T-cell (primary cell): ENCODE results near the gene KIF17. TPM values are rescaled to one million over a fixed set of nuclear protein-coding genes. Genes with fewer than 3 reads are reported as not detected.
A peak's percentile ranks its signal among the peaks of the same experiment; 100 is the strongest.
"Not testable (repeated sequence)": the region's sequence is repeated elsewhere in the genome, so short reads cannot be mapped to it uniquely, and the experiment has no call there.

Experiments used
- ATAC-seq, 4 experiments: fragments of 200-7000 bp in 3 of 4; fragments of 150-1000 bp in 1 of 4; cut with Tn5 transposase; replicated peaks in 1 of 4; 1 replicate in 3 of 4; 2 replicates in 1 of 4; pipeline ENCODE4 v1.10.0; 2021; ENCODE audit warnings: moderate library complexity in 3 of 4, mild to moderate bottlenecking in 2 of 4, moderate number of reproducible peaks in 1 of 4
- CTCF ChIA-PET, 2 donors: fragments of 300-600 bp; sonication (Branson Sonifier 250); formaldehyde crosslinking; loops; one replicate each; lab custom pipeline; 2022; ENCODE audit warnings: antibody characterized with exemption in 2 of 2; lab: Charles Lee
- POLR2A ChIA-PET, 2 donors: fragments of 300-600 bp; sonication (Branson Sonifier 250); formaldehyde crosslinking; loops; one replicate each; lab custom pipeline; 2022; ENCODE audit warnings: antibody characterized with exemption in 2 of 2; lab: Charles Lee
- DNase-seq, 35 experiments: peaks; one replicate each; pipeline versions ENCODE4 v3.0.0 to v3.0.0-alpha.2; 2013 to 2023
- H3K27ac ChIP-seq: one replicate; pipeline ENCODE4 v1.5.1; 2013; ENCODE audit warnings: low read length
- H3K27me3 ChIP-seq, 2 experiments: replicated peaks in 1 of 2; 1 replicate in 1 of 2; 2 replicates in 1 of 2; pipeline versions ENCODE4 v1.6.1 to v1.7.0; 2013; ENCODE audit warnings: low read length in 1 of 2, mixed read lengths in 1 of 2; ENCODE audit not compliant: control insufficient read depth in 2 of 2, insufficient read depth in 2 of 2; ENCODE audit errors: extremely low read depth in 1 of 2
- H3K36me3 ChIP-seq, 2 donors: 1 replicate in 1 of 2; 2 replicates in 1 of 2; pipeline versions ENCODE4 v1.6.1 to v1.7.0; 2013; ENCODE audit warnings: low read length in 1 of 2; ENCODE audit not compliant: control insufficient read depth in 2 of 2, insufficient read depth in 1 of 2; ENCODE audit errors: extremely low read depth in 1 of 2
- H3K4me1 ChIP-seq, 2 experiments: 1 replicate in 1 of 2; 2 replicates in 1 of 2; pipeline versions ENCODE4 v1.6.1 to v1.7.0; 2013; ENCODE audit warnings: low read length in 2 of 2, mixed read lengths in 1 of 2; ENCODE audit not compliant: insufficient read depth in 2 of 2, control insufficient read depth in 1 of 2; ENCODE audit errors: extremely low read depth in 1 of 2
- H3K4me3 ChIP-seq, 2 donors: 1 replicate in 1 of 2; 2 replicates in 1 of 2; pipeline versions ENCODE4 v1.5.1 to v1.7.0; 2013; ENCODE audit warnings: mild to moderate bottlenecking in 2 of 2, low read length in 1 of 2, moderate library complexity in 1 of 2; ENCODE audit not compliant: control insufficient read depth in 1 of 2; ENCODE audit errors: extremely low read depth in 1 of 2
- H3K9me3 ChIP-seq: 2 replicates; pipeline ENCODE4 v1.7.0; 2013
- H3K27ac Mint-ChIP-seq, 2 donors: one replicate each; pipeline ENCODE4 v1.8.0; 2020 to 2021; ENCODE audit warnings: mild to moderate bottlenecking in 2 of 2, mixed read lengths in 2 of 2
- H3K27me3 Mint-ChIP-seq, 2 donors: one replicate each; pipeline ENCODE4 v1.8.0; 2021 to 2022; ENCODE audit warnings: mixed read lengths in 2 of 2
- H3K36me3 Mint-ChIP-seq: one replicate; pipeline ENCODE4 v1.8.0; 2021; ENCODE audit warnings: mixed read lengths
- H3K4me1 Mint-ChIP-seq, 3 donors: one replicate each; pipeline ENCODE4 v1.8.0; 2020 to 2022; ENCODE audit warnings: mixed read lengths in 3 of 3, mild to moderate bottlenecking in 1 of 3
- H3K4me3 Mint-ChIP-seq, 3 donors: one replicate each; pipeline ENCODE4 v1.8.0; 2020 to 2022; ENCODE audit warnings: mild to moderate bottlenecking in 3 of 3, mixed read lengths in 3 of 3, moderate library complexity in 3 of 3
- H3K9me3 Mint-ChIP-seq, 3 donors: one replicate each; pipeline ENCODE4 v1.8.0; 2020 to 2022; ENCODE audit warnings: mixed read lengths in 3 of 3
- WGBS: methylation state at CpG from one replicate; pipeline ENCODE4 v1.1.5; 2013; ENCODE audit warnings: missing lambda C conversion rate; ENCODE audit not compliant: insufficient coverage; 5-methylcytosine and 5-hydroxymethylcytosine counted together
- total RNA-seq, 35 experiments: library from RNA in 6 of 35; stranded (reverse) in 6 of 35; fragments of 120-200 nt in 1 of 35; gene quantifications; one replicate each; pipeline versions ENCODE4 v1.2.1 to v1.2.4 and lab custom pipeline; 2013 to 2026

KIF17 gene
- total RNA-seq, 5 donors from 2014 or later (not counting 1 experiment from before 2014, with no cell fraction given), result not detected

DNA sequence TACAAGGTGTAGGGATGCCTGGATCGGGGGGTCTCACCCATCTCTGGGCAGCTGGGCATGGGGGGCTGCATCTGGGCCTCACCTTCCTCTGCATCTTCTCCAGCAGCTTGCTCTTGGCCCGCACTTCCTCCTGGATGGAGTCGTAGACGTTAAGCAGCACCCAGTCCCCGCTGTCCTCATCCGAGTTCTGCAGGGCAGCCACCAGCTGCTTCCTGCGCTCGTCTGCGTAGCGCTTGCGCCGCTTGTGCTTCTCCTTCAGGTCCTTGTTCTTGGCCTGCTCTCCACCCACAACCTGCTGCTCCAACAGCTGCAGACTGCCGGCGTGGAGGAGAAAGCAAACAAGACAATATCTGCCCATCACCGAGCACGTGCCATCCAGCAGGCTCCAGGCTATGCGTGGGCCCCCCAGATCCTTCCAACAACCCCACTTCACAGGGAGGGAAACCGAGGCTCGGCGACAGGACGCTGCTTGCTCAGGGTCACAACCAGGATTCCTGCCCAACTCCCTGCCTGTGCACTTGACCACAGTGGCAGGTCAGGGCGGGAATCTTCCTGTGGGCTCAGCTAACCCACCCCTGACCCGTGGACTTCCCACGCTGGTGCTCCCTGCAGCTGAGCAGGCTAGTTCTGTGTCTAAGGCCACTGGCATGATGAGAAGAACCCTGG, 35.1 kb downstream of the KIF17 start:
- CTCF ChIA-PET, result interaction anchor here in 1 of 2 donors (0.5 kb wide), 1 partner anchor 724 kb away, joined by 3 read pairs; no protein-coding TSS in a partner anchor

GRCh38 chr1:20681999-20682398, 35.8 kb downstream of the KIF17 start:
- ChIA-PET POLR2A (no interaction called here), CTCF (interaction anchor here in 1 of 2 donors (0.5 kb wide), 2 partner anchors 11 to 725 kb away, joined by 3 to 9 read pairs; no protein-coding TSS in a partner anchor)
- Mint-ChIP-seq H3K4me1 (peaks cover 6 to 9% (median 8%) of the 10 kb centered on the region in 3 donors), H3K9me3 (peaks cover 0 to 4% (median 0%) of the 10 kb centered on the region in 3 donors), H3K4me3 (no peak overlapping the region), H3K36me3 (no peaks in the 10 kb centered on the region), H3K27ac (no peak overlapping the region), H3K27me3 (peaks cover 6 to 21% of the 10 kb centered on the region in 2 donors)
- Histone ChIP-seq H3K4me3 (no peak overlapping the region), H3K27ac (no peak overlapping the region), H3K9me3 (no peaks in the 10 kb centered on the region), H3K36me3 (no peaks in the 10 kb centered on the region), H3K27me3 (peaks cover 0 to 19% of the 10 kb centered on the region in 2 experiments), H3K4me1 (peaks cover 0 to 5% of the 10 kb centered on the region in 2 experiments)
- no peak for ATAC-seq
- no peak for DNase-seq
- 91% methylated on average over 8 of the region's 9 CpGs for WGBS

More for the DNA sequence above, 35.1 kb downstream of the KIF17 start:
- Mint-ChIP-seq H3K9me3 (peaks cover 0 to 3% (median 0%) of the 10 kb centered on the region in 3 donors), H3K4me1 (peaks cover 6 to 8% (median 7%) of the 10 kb centered on the region in 3 donors), H3K27ac (no peak overlapping the region), H3K4me3 (no peak overlapping the region), H3K27me3 (peaks cover 6 to 18% of the 10 kb centered on the region in 2 donors), H3K36me3 (no peaks in the 10 kb centered on the region)
- H3K27me3 ChIP-seq, result peaks cover 0 to 24% of the 10 kb centered on the region in 2 experiments
- POLR2A ChIA-PET, result no interaction called here
- H3K27ac ChIP-seq, result no peak overlapping the region
- no peaks in the 10 kb centered on the region for H3K36me3 ChIP-seq
- no peak overlapping the region for H3K4me3 ChIP-seq
- WGBS, result 35% methylated on average over 24 of the region's 24 CpGs
- DNase-seq, result peak in 1 of 35 experiments; percentile 8
- no peak for ATAC-seq
- peaks cover 0 to 5% of the 10 kb centered on the region in 2 experiments for H3K4me1 ChIP-seq
- no peaks in the 10 kb centered on the region for H3K9me3 ChIP-seq

GRCh38 chr1:20680269-20680668, 37.5 kb downstream of the KIF17 start:
- H3K27ac ChIP-seq, result no peak overlapping the region
- H3K9me3 ChIP-seq, result no peaks in the 10 kb centered on the region
- H3K9me3 Mint-ChIP-seq, result peaks cover 0 to 4% (median 0%) of the 10 kb centered on the region in 3 donors
- H3K4me1 Mint-ChIP-seq, result peaks cover 6 to 9% (median 8%) of the 10 kb centered on the region in 3 donors
- H3K27me3 Mint-ChIP-seq, result peaks cover 12 to 23% of the 10 kb centered on the region in 2 donors
- no peak overlapping the region for H3K27ac Mint-ChIP-seq
- peaks cover 0 to 23% of the 10 kb centered on the region in 2 experiments for H3K27me3 ChIP-seq
- H3K4me1 ChIP-seq, result peaks cover 0 to 5% of the 10 kb centered on the region in 2 experiments
- ChIA-PET CTCF (no interaction called here), POLR2A (no interaction called here)
- DNase-seq (no peak), ATAC-seq (no peak)
- H3K36me3 ChIP-seq, result no peaks in the 10 kb centered on the region
- H3K4me3 Mint-ChIP-seq, result no peak overlapping the region
- H3K36me3 Mint-ChIP-seq, result no peaks in the 10 kb centered on the region
- no peak overlapping the region for H3K4me3 ChIP-seq
- no CpG with 5 or more reads among the region's 5 CpGs for WGBS

GRCh38 chr1:20678599-20678998, 39.2 kb downstream of the KIF17 start:
- Mint-ChIP-seq H3K4me3 (peak overlapping the region in 2 of 3 donors; percentile 8 to 62), H3K9me3 (peaks cover 0 to 4% (median 0%) of the 10 kb centered on the region in 3 donors), H3K27me3 (peaks cover 17 to 18% of the 10 kb centered on the region in 2 donors), H3K4me1 (peaks cover 6 to 9% (median 8%) of the 10 kb centered on the region in 3 donors), H3K27ac (no peak overlapping the region), H3K36me3 (no peaks in the 10 kb centered on the region)
- ChIA-PET CTCF (no interaction called here), POLR2A (no interaction called here)
- no peaks in the 10 kb centered on the region for H3K36me3 ChIP-seq
- H3K9me3 ChIP-seq, result no peaks in the 10 kb centered on the region
- WGBS, result no CpG with 5 or more reads among the region's 6 CpGs
- ATAC-seq, result no peak
- no peak overlapping the region for H3K27ac ChIP-seq
- no peak for DNase-seq
- H3K27me3 ChIP-seq, result peaks cover 0 to 18% of the 10 kb centered on the region in 2 experiments
- no peak overlapping the region for H3K4me3 ChIP-seq
- peaks cover 0 to 5% of the 10 kb centered on the region in 2 experiments for H3K4me1 ChIP-seq

DNA sequence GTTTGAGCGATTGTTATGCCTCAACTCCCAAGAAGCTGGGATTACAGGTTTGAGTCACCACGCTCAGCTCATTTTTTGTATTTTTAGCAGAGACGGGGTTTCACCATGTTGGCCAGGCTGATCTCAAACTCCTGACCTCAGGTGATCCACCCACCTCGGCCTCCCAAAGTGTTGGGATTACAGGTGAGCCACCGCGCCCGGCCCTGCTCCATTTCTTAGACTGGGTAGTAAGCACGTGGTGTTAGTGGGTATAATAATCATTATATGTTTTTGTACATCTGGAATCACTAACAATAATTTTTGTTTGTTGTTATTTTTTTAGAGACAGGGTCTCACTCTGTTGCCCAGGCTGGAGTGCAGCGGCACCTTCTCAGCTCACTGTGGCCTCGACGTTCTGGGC, 44.2 kb downstream of the KIF17 start:
- ATAC-seq, H3K36me3 ChIP-seq, H3K27ac Mint-ChIP-seq, H3K36me3 Mint-ChIP-seq, H3K9me3 ChIP-seq, H3K4me3 Mint-ChIP-seq, DNase-seq, H3K4me1 Mint-ChIP-seq, H3K27ac ChIP-seq, H3K4me1 ChIP-seq, H3K9me3 Mint-ChIP-seq, H3K4me3 ChIP-seq: not testable (repeated sequence)
- peaks cover 15 to 22% of the 10 kb centered on the region in 2 donors for H3K27me3 Mint-ChIP-seq
- 79% methylated on average over 3 of the region's 11 CpGs for WGBS
- POLR2A ChIA-PET, result interaction anchor here (0.7 to 0.8 kb wide), 2 partner anchors 27 to 1554 kb away, joined by 4 to 6 read pairs; no protein-coding TSS in a partner anchor
- H3K27me3 ChIP-seq, result peaks cover 0 to 16% of the 10 kb centered on the region in 2 experiments
- CTCF ChIA-PET, result interaction anchor here in 1 of 2 donors (0.6 kb wide), 1 partner anchor 559 kb away, joined by 3 read pairs; no protein-coding TSS in a partner anchor

DNA sequence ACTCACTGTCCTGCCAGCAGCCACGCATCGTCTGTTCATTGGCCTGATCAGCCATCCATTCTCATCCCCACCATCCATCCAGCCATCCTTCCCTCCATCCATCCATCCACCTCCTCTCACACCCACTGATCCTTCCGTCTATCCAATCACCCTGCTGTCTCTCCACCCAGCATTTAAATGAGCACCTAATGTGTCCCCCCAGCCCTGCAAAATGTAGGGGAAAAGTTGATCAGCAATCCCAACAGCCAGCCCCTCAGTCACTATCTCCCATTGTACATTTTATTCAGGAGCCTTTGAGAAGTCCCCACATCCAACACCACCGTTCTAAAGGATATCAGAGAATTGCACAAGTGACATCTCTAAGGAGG, 45.6 kb downstream of the KIF17 start:
- ATAC-seq (no peak), DNase-seq (no peak)
- H3K27me3 ChIP-seq, result peaks cover 0 to 16% of the 10 kb centered on the region in 2 experiments
- no peak overlapping the region for H3K4me3 ChIP-seq
- ChIA-PET POLR2A (no interaction called here), CTCF (no interaction called here)
- no peak overlapping the region for H3K4me3 Mint-ChIP-seq
- no peaks in the 10 kb centered on the region for H3K4me1 ChIP-seq
- no peak overlapping the region for H3K27ac ChIP-seq
- peaks cover 0 to 1% (median 0%) of the 10 kb centered on the region in 3 donors for H3K4me1 Mint-ChIP-seq
- no peaks in the 10 kb centered on the region for H3K36me3 Mint-ChIP-seq
- no peaks in the 10 kb centered on the region for H3K9me3 ChIP-seq
- WGBS, result 82% methylated on average over 4 of the region's 4 CpGs
- no peaks in the 10 kb centered on the region for H3K9me3 Mint-ChIP-seq
- H3K27me3 Mint-ChIP-seq, result peaks cover 13 to 22% of the 10 kb centered on the region in 2 donors
- no peak overlapping the region for H3K27ac Mint-ChIP-seq
- H3K36me3 ChIP-seq, result no peaks in the 10 kb centered on the region
